Colonic mucosa (tissue), 4 donors: ENCODE data around the gene RNF168. TPM values are rescaled to one million over a fixed set of nuclear protein-coding genes. Genes with fewer than 3 reads are reported as not detected.
"Not testable (repeated sequence)": the region's sequence is repeated elsewhere in the genome, so short reads cannot be mapped to it uniquely, and the experiment has no call there.

Source experiments
- DNase-seq: peaks from one replicate; pipeline ENCODE4 v3.0.0-alpha.2; 2020
- H3K27ac ChIP-seq: fragments of 200-600 bp; one replicate; pipeline ENCODE4 v1.8.0; 2021
- H3K27me3 ChIP-seq: fragments of 200-600 bp; one replicate; pipeline ENCODE4 v1.8.0; 2021
- H3K36me3 ChIP-seq: fragments of 200-600 bp; one replicate; pipeline ENCODE4 v1.8.0; 2021
- H3K4me1 ChIP-seq: fragments of 200-600 bp; one replicate; pipeline ENCODE4 v1.8.0; 2021; ENCODE audit warnings: mild to moderate bottlenecking
- H3K4me3 ChIP-seq: fragments of 200-600 bp; one replicate; pipeline ENCODE4 v1.8.0; 2021
- H3K9ac ChIP-seq, 2 donors: one replicate each; pipeline ENCODE4 v1.7.0; 2013; ENCODE audit warnings: control low read depth in 2 of 2, low read depth in 2 of 2, low read length in 2 of 2
- H3K9me3 ChIP-seq: fragments of 200-600 bp; one replicate; pipeline ENCODE4 v1.8.0; 2021
- CTCF ChIP-seq: fragments of 200-600 bp; IDR thresholded peaks from one replicate; pipeline ENCODE4 v1.8.0; 2022; ENCODE audit warnings: antibody characterized with exemption, mild to moderate bottlenecking
- intact Hi-C: fragments of 100-400 bp; cut with DNase I; formaldehyde crosslinking; loops from one replicate; pipeline ENCODE4 v1.14.1; 2022
- total RNA-seq, 2 donors: library from RNA; stranded (reverse); fragmentation: NEBNext Ultra II Directional in 1 of 2; extraction: Animal tissue kit (Norgen Biotek cat#: 25700) in 1 of 2; gene quantifications; one replicate each; pipeline ENCODE4 v1.2.1, GENCODE V29; 2021
- donor health status: healthy.
- donor health status: DM: no; HTN: no; CAD: no.
- donor health status: DM: no; HTN: no; CAD: no.

RNF168 gene
- total RNA-seq, 2 donors from 2014 or later, result 30.3 to 34.2 TPM

- Histone ChIP-seq H3K36me3 (no peaks in the 10 kb centered on the region), H3K9ac (peak overlapping the region in 1 of 2 donors; percentile 40)
- TF ChIP-seq CTCF, result peak; percentile 54
Observed at GRCh38 chr3:196528639-196529233, 25.2 kb upstream of the RNF168 start.

GRCh38 chr3:196525141-196525540 lies 21.6 kb upstream of the RNF168 start:
- no peak overlapping the region for H3K4me3 ChIP-seq
- DNase-seq, result no peak
- no peak overlapping the region for H3K9ac ChIP-seq
- intact Hi-C loops, result no loop called here
- no peaks in the 10 kb centered on the region for H3K9me3 ChIP-seq
- H3K27me3 ChIP-seq, result no peaks in the 10 kb centered on the region
- TF ChIP-seq CTCF, result no peak
- no peaks in the 10 kb centered on the region for H3K4me1 ChIP-seq
- H3K36me3 ChIP-seq, result no peaks in the 10 kb centered on the region
- no peak overlapping the region for H3K27ac ChIP-seq

More at GRCh38 chr3:196528639-196529233, 25.2 kb upstream of the RNF168 start:
- no peak overlapping the region for H3K27ac ChIP-seq
- no peaks in the 10 kb centered on the region for H3K9me3 ChIP-seq
- intact Hi-C loops, result no loop called here
- peak; percentile 81 for DNase-seq
- H3K4me1 ChIP-seq, result no peaks in the 10 kb centered on the region
- peak overlapping the region; percentile 32 for H3K4me3 ChIP-seq
- H3K27me3 ChIP-seq, result no peaks in the 10 kb centered on the region

DNA sequence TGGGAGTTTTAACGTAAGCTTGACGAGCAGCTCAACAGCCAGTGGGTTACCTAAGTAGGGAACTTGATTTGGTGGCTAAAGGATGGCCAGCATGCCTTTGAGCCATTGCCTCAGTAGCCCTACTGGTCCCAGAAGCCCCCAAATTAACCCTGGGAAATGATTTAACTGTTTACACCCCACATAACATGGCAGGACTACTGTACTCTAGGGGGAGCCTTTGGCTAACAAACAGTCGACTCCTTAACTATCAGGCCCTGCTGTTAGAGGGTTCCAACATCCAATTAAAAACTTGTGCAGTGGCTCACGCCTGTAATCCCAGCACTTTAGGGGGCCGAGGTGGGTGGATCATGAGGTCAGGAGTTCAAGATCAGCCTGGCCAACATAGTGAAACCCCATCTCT lies 21.0 kb upstream of the RNF168 start:
- H3K27me3 ChIP-seq, result no peaks in the 10 kb centered on the region
- no peak for DNase-seq
- H3K27ac ChIP-seq, result no peak overlapping the region
- H3K4me3 ChIP-seq, result no peak overlapping the region
- H3K36me3 ChIP-seq, result no peaks in the 10 kb centered on the region
- no peak for TF ChIP-seq CTCF
- no peak overlapping the region for H3K9ac ChIP-seq
- H3K9me3 ChIP-seq, result peaks cover 5% of the 10 kb centered on the region
- no peaks in the 10 kb centered on the region for H3K4me1 ChIP-seq
- intact Hi-C loops, result no loop called here

DNA sequence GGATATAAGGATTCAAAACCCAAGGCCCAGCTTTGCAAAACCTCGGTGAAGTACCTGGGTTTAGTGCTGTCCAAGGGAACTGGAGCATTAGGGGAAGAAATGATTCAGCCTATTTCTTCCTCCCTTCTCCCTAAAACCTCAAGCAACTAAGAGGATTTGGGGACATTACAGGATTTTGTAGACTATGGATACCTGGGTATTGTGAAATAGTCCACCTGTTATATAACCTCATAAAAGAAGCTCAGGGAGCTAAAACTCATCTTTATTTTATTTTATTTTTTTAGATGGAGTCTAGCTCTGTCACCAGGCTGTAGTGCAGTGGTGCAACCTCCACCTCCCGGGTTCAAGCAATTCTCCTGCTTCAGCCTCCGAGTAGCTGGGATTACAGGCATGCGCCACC lies 20.3 kb upstream of the RNF168 start:
- H3K27ac ChIP-seq, result no peak overlapping the region
- intact Hi-C loops, result no loop called here
- H3K4me1 ChIP-seq, result no peaks in the 10 kb centered on the region
- no peak overlapping the region for H3K9ac ChIP-seq
- no peak for DNase-seq
- no peaks in the 10 kb centered on the region for H3K27me3 ChIP-seq
- no peak for TF ChIP-seq CTCF
- no peaks in the 10 kb centered on the region for H3K36me3 ChIP-seq
- peaks cover 9% of the 10 kb centered on the region for H3K9me3 ChIP-seq
- H3K4me3 ChIP-seq, result no peak overlapping the region

DNA sequence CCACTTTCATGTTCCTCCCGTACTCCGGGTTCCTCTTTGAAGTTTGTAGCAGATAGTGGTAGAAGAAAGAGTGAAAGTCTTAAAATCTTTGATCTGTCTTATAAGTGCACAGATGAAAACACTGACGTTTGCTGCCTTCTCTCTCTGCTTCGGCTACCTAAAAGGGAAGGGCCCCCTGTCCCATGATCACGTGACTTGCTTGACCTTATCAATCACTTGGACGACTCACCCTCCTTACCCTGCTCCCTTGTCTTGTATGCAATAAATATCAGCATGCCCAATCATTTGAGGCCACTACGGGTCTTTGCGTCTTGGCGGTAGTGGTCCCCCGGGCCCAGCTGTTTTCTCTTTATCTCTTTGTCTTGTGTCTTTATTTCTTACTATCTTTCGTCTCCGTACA lies 17.7 kb upstream of the RNF168 start:
- H3K27me3 ChIP-seq, H3K4me1 ChIP-seq, H3K36me3 ChIP-seq, H3K9me3 ChIP-seq, H3K4me3 ChIP-seq, DNase-seq, H3K27ac ChIP-seq, H3K9ac ChIP-seq, intact Hi-C loops: not testable (repeated sequence)

DNA sequence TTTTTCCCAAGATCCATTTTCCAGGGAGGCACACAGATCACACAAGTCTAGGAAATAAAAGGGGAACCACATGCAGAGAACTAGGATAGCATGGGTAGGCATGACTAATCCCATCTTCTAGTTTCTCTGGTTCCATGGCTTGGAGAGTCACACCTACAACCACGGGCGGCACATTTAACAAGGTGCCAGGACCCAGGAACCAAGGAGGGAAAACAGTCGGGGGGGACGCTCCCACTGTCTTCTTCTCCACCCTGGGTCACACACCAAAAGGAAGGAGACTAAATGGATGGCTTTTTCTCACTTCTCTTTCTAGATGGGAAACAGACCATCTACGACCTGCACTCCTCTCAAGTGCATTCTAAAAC lies 16.1 kb upstream of the RNF168 start:
- H3K9me3 ChIP-seq, result peaks cover 9% of the 10 kb centered on the region
- no peak for DNase-seq
- intact Hi-C loops, result loop anchor here (2.0 kb wide), 1 partner anchor 267 kb away; no protein-coding TSS in a partner anchor
- H3K9ac ChIP-seq, result no peak overlapping the region
- H3K36me3 ChIP-seq, result no peaks in the 10 kb centered on the region
- no peaks in the 10 kb centered on the region for H3K4me1 ChIP-seq
- no peaks in the 10 kb centered on the region for H3K27me3 ChIP-seq
- TF ChIP-seq CTCF, result no peak
- no peak overlapping the region for H3K4me3 ChIP-seq
- H3K27ac ChIP-seq, result no peak overlapping the region
